Transverse colon (tissue), 4 donors: ENCODE data around the gene LAMC2.

Source experiments
- CTCF ChIP-seq, 5 experiments: fragments of 200-600 bp in 3 of 5; fragments of 450-650 bp in 2 of 5; sonication (generic) in 3 of 5; IDR thresholded peaks; 1 replicate in 2 of 5; 2 replicates in 3 of 5; pipeline ENCODE4 v1.5.1; 2016 to 2017; ENCODE audit warnings: antibody characterized with exemption in 5 of 5, inconsistent platforms in 3 of 5, mild to moderate bottlenecking in 2 of 5, moderate library complexity in 1 of 5
- EP300 ChIP-seq: sonication (generic); formaldehyde crosslinking; IDR thresholded peaks from one replicate; pipeline ENCODE4 v1.6.1; 2017; ENCODE audit warnings: antibody characterized with exemption, low read depth
- POLR2A ChIP-seq: fragments of 450-650 bp; IDR thresholded peaks from one replicate; pipeline ENCODE4 v1.6.1; 2016; ENCODE audit warnings: antibody characterized with exemption, mild to moderate bottlenecking, moderate library complexity
- POLR2AphosphoS5 ChIP-seq, 3 donors: sonication (generic); formaldehyde crosslinking; IDR thresholded peaks; one replicate each; pipeline ENCODE4 v1.6.1; 2016; ENCODE audit warnings: antibody characterized with exemption in 3 of 3

GRCh38 chr1:183148599-183148998 is 37.5 kb upstream of the LAMC2 start:
- peak in 2 of 3 donors; percentile 17 to 25 for TF ChIP-seq POLR2AphosphoS5 (IDR thresholded peaks at IDR 0.05)
- no peak for TF ChIP-seq CTCF (IDR thresholded peaks at IDR 0.05)
- TF ChIP-seq POLR2A, result no peak
- TF ChIP-seq EP300, result no peak
